Upper lobe of right lung (tissue), 1 donor: ENCODE results near the gene SP1. TPM values are rescaled to one million over a fixed set of nuclear protein-coding genes. Genes with fewer than 3 reads are reported as not detected.
"Not testable (repeated sequence)": the region's sequence is repeated elsewhere in the genome, so short reads cannot be mapped to it uniquely, and the experiment has no call there.

Experiments used
- ATAC-seq: fragments of 200-7000 bp; cut with Tn5 transposase; one replicate; pipeline ENCODE4 v1.9.1; 2020; ENCODE audit warnings: mild to moderate bottlenecking, moderate library complexity
- DNase-seq: peaks from one replicate; pipeline ENCODE4 v3.0.0-alpha.2; 2020
- H3K27ac ChIP-seq: fragments of 200-600 bp; one replicate; pipeline ENCODE4 v1.8.0; 2022
- H3K27me3 ChIP-seq: fragments of 200-600 bp; one replicate; pipeline ENCODE4 v1.8.0; 2022; ENCODE audit warnings: mild to moderate bottlenecking
- H3K36me3 ChIP-seq: fragments of 200-600 bp; one replicate; pipeline ENCODE4 v1.8.0; 2022
- H3K4me1 ChIP-seq: fragments of 200-600 bp; one replicate; pipeline ENCODE4 v1.8.0; 2022
- H3K4me3 ChIP-seq: fragments of 200-600 bp; one replicate; pipeline ENCODE4 v1.8.0; 2022; ENCODE audit warnings: mild to moderate bottlenecking
- H3K9me3 ChIP-seq: fragments of 200-600 bp; one replicate; pipeline ENCODE4 v1.8.0; 2022
- intact Hi-C: fragments of 100-400 bp; cut with DNase I; formaldehyde crosslinking; loops from one replicate; pipeline ENCODE4 v1.11.0; 2022
- total RNA-seq: library from RNA; stranded (reverse); fragmentation: NEBNext Ultra II Directional; extraction: Animal tissue kit (Norgen Biotek cat#: 25700); gene quantifications from one replicate; pipeline ENCODE4 v1.2.1, GENCODE V29; 2021
- TF ChIP-seq, protein P1 (sequence below): fragments of 200-600 bp; IDR thresholded peaks from one replicate; pipeline ENCODE4 v1.8.0; 2022; ENCODE audit warnings: antibody characterized with exemption
- donor health status: DM: no; HTN: yes; CAD: no; lungs with severe emphysema.

SP1 gene
- total RNA-seq, 1 donor from 2014 or later = 87.7 TPM

DNA sequence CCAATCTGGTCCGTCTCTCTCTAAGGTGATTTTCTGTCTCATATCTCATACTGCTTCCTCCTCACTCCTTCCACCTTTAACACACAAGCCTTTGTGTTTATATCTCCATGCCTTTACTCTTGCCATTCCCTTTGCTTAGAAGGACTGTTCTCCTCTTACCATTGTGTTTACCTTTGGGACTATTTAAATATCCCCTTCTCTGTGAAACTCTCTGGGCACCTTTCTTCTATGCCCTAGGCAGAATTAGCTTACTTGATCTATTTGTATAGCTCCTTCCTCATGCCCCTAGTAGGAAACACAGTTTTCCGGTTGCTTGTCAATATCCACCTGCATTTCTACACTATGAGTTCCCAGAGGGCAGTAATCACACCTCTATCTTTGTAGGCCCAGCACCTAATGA is 39.8 kb downstream of the SP1 start:
- Histone ChIP-seq H3K27ac (no peak overlapping the region), H3K4me3 (no peak overlapping the region), H3K9me3 (no peaks in the 10 kb centered on the region), H3K4me1 (peaks cover 3% of the 10 kb centered on the region), H3K36me3 (no peaks in the 10 kb centered on the region), H3K27me3 (no peaks in the 10 kb centered on the region)
- intact Hi-C loops = loop anchor here (5.0 kb wide), 1 partner anchor 67 kb away; no protein-coding TSS in a partner anchor
- ATAC-seq = no peak
- TF ChIP-seq, protein P1, sequence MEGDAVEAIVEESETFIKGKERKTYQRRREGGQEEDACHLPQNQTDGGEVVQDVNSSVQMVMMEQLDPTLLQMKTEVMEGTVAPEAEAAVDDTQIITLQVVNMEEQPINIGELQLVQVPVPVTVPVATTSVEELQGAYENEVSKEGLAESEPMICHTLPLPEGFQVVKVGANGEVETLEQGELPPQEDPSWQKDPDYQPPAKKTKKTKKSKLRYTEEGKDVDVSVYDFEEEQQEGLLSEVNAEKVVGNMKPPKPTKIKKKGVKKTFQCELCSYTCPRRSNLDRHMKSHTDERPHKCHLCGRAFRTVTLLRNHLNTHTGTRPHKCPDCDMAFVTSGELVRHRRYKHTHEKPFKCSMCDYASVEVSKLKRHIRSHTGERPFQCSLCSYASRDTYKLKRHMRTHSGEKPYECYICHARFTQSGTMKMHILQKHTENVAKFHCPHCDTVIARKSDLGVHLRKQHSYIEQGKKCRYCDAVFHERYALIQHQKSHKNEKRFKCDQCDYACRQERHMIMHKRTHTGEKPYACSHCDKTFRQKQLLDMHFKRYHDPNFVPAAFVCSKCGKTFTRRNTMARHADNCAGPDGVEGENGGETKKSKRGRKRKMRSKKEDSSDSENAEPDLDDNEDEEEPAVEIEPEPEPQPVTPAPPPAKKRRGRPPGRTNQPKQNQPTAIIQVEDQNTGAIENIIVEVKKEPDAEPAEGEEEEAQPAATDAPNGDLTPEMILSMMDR = no peak
- no peak for DNase-seq

DNA sequence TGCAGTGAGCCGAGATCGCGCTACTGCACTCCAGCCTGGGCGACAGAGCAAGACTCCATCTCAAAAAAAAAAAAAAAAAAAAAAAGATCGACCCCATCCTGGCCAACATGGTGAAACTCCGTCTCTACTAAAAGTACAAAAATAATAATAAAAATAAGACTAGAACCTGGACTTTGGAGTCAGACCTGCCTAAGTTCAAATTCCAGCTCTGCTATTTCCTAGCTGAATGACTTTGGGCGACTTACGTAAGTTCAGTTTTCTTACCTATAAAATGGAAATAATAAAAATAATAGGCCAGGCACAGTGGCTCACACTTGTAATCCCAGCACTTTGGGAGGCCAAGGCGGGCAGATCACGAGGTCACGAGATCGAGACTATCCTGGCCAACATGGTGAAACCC is 42.3 kb downstream of the SP1 start:
- not testable (repeated sequence) for DNase-seq, H3K9me3 ChIP-seq, H3K4me1 ChIP-seq, H3K4me3 ChIP-seq, ATAC-seq, H3K27me3 ChIP-seq, H3K36me3 ChIP-seq, H3K27ac ChIP-seq
- intact Hi-C loops = loop anchor here (5.0 kb wide), 1 partner anchor 70 kb away; no protein-coding TSS in a partner anchor

DNA sequence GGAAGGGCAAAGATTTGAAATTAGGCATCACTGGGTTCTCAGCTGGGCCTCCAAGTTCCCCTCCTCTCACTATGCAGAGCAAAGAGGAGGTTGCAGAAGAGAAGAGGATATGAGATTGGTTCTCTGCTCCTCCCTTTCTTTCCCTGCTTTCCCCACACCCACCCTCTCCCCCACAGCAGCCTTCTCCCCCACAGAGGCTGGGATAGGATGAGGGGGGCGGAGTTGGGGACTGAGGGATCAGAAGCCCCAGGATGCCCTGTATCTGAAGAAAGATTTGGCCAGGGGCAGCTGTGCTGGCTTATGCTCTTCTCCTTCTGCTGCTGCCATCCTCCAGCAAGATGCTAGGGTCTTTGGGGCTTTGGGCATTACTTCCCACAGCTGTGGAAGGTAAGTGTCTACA is 43.6 kb downstream of the SP1 start, which contains the start of gene AMHR2:
AMHR2 (plus strand) TSS at position 259 of the 400 bp plus-strand sequence; CDS start at position 339, 80 bp downstream.
- Histone ChIP-seq H3K9me3 (no peaks in the 10 kb centered on the region), H3K27me3 (no peaks in the 10 kb centered on the region), H3K4me1 (peaks cover 3% of the 10 kb centered on the region), H3K4me3 (no peak within 1 kb of the TSS), H3K27ac (no peak within 1 kb of the TSS), H3K36me3 (no peaks in the 10 kb centered on the region)
- TF ChIP-seq, protein P1 = no peak
- ATAC-seq (no peak), DNase-seq (no peak)
- intact Hi-C loops = loop anchor here (5.0 kb wide), 1 partner anchor 71 kb away; no protein-coding TSS in a partner anchor

DNA sequence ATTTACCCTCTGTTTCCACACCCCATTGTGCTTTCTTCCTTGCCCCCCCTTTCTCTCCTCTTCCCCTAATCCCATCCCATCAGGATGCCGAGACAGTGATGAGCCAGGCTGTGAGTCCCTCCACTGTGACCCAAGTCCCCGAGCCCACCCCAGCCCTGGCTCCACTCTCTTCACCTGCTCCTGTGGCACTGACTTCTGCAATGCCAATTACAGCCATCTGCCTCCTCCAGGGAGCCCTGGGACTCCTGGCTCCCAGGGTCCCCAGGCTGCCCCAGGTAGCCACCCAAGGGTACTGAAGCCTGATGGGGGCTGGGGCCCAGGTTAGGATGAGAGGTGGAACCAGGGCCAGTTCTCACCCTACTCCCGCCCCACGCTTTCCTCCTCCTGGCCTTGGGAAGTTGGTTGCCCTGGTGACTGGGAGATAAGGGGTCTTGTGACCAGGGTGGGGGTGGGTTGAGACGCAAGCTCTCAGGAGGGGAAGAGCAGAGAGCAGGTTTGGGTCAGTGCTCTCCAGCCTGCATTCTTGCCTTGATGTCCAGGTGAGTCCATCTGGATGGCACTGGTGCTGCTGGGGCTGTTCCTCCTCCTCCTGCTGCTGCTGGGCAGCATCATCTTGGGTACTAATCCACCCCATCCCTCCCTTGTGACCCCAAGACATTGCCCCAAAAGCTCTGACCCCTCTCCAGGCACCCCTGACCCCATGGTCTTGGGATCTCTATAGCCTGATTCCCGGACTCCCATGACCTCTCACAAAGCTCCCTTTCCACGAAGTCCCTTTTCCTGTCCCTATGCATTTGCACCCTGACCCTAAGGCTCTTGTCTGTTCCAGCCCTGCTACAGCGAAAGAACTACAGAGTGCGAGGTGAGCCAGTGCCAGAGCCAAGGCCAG is 44.9 kb downstream of the SP1 start:
- TF ChIP-seq, protein P1 = no peak
- Histone ChIP-seq H3K4me1 (peaks cover 3% of the 10 kb centered on the region), H3K36me3 (no peaks in the 10 kb centered on the region), H3K4me3 (no peak overlapping the region), H3K9me3 (no peaks in the 10 kb centered on the region), H3K27ac (no peak overlapping the region), H3K27me3 (no peaks in the 10 kb centered on the region)
- DNase-seq = no peak
- intact Hi-C loops = loop anchor here (5.0 kb wide), 1 partner anchor 73 kb away; no protein-coding TSS in a partner anchor
- no peak for ATAC-seq

DNA sequence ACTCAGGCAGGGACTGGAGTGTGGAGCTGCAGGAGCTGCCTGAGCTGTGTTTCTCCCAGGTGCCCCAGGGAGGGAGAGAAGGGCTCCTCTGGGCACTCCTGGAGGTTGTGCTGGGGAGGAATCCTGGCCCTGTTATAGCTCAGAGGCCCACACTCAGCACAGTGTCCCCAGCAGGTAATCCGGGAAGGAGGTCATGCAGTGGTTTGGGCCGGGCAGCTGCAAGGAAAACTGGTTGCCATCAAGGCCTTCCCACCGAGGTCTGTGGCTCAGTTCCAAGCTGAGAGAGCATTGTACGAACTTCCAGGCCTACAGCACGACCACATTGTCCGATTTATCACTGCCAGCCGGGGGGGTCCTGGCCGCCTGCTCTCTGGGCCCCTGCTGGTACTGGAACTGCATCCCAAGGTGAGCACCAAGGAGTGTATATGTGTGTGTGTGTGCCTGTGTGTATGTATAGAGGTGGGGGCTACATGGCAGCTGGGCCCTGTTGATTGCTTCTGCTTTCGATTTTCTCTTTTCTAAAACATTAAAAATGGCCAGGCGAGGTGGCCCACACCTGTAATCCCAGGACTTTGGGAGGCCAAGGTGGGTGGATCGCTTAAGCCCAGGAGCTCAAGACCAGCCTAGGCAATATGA is 45.7 kb downstream of the SP1 start:
- no peak for ATAC-seq
- no peak overlapping the region for H3K4me3 ChIP-seq
- H3K36me3 ChIP-seq = no peaks in the 10 kb centered on the region
- H3K4me1 ChIP-seq = peaks cover 3% of the 10 kb centered on the region
- H3K27ac ChIP-seq = no peak overlapping the region
- intact Hi-C loops = no loop called here
- TF ChIP-seq, protein P1 = no peak
- no peak for DNase-seq
- H3K27me3 ChIP-seq = no peaks in the 10 kb centered on the region
- no peaks in the 10 kb centered on the region for H3K9me3 ChIP-seq
